Neural progenitor cell (in vitro differentiated cells): ENCODE data around the gene KLHL17. TPM values are rescaled to one million over a fixed set of nuclear protein-coding genes. Genes with fewer than 3 reads are reported as not detected.

Experiments
- DNase-seq: peaks from one replicate; pipeline ENCODE4 v3.0.0-alpha.2; 2016; ENCODE audit warnings: low spot score
- H2AFZ ChIP-seq: fragments of 200-600 bp; sonication (generic); replicated peaks from 2 replicates; pipeline ENCODE4 v1.6.1; 2016; ENCODE audit warnings: antibody characterized with exemption
- H3F3A ChIP-seq: fragments of 200-600 bp; sonication (generic); 2 replicates; pipeline ENCODE4 v1.6.1; 2016; ENCODE audit warnings: antibody characterized with exemption, low read depth
- H3K27ac ChIP-seq: fragments of 200-600 bp; sonication (generic); 2 replicates; pipeline ENCODE4 v1.5.1; 2016; ENCODE audit warnings: mild to moderate bottlenecking
- H3K27me3 ChIP-seq: fragments of 200-600 bp; sonication (generic); 2 replicates; pipeline ENCODE4 v1.6.1; 2016; ENCODE audit warnings: mild to moderate bottlenecking, moderate library complexity
- H3K36me3 ChIP-seq: fragments of 200-600 bp; sonication (generic); 2 replicates; pipeline ENCODE4 v1.5.1; 2016
- H3K4me1 ChIP-seq: fragments of 200-600 bp; sonication (generic); 2 replicates; pipeline ENCODE4 v1.6.1; 2016; ENCODE audit warnings: mixed run types
- H3K4me2 ChIP-seq: fragments of 200-600 bp; sonication (generic); 2 replicates; pipeline ENCODE4 v1.6.1; 2016
- H3K4me3 ChIP-seq: fragments of 200-600 bp; sonication (generic); 2 replicates; pipeline ENCODE4 v1.5.1; 2016
- H3K79me2 ChIP-seq: fragments of 200-600 bp; sonication (generic); 2 replicates; pipeline ENCODE4 v1.6.1; 2016; ENCODE audit warnings: low read depth
- H3K9ac ChIP-seq: fragments of 200-600 bp; sonication (generic); 2 replicates; pipeline ENCODE4 v1.6.1; 2016
- H3K9me3 ChIP-seq: fragments of 200-600 bp; sonication (generic); 2 replicates; pipeline ENCODE4 v1.5.1; 2016; ENCODE audit warnings: low read depth
- H4K20me1 ChIP-seq: fragments of 200-600 bp; sonication (generic); 2 replicates; pipeline ENCODE4 v1.6.1; 2016; ENCODE audit warnings: low read depth
- H3K27ac Mint-ChIP-seq: 3 replicates; pipeline ENCODE4 v1.8.0; 2021; ENCODE audit warnings: mixed read lengths
- H3K27me3 Mint-ChIP-seq: 2 replicates; pipeline ENCODE4 v1.8.0; 2022; ENCODE audit warnings: low read depth, mild to moderate bottlenecking, inconsistent platforms, moderate library complexity, mixed read lengths; ENCODE audit not compliant: insufficient read depth
- H3K36me3 Mint-ChIP-seq: 3 replicates; pipeline ENCODE4 v1.8.0; 2021; ENCODE audit warnings: mixed read lengths
- H3K4me1 Mint-ChIP-seq: 3 replicates; pipeline ENCODE4 v1.8.0; 2021; ENCODE audit warnings: mixed read lengths
- H3K4me3 Mint-ChIP-seq: 3 replicates; pipeline ENCODE4 v1.8.0; 2021; ENCODE audit warnings: mild to moderate bottlenecking, moderate library complexity, mixed read lengths
- H3K9me3 Mint-ChIP-seq: 3 replicates; pipeline ENCODE4 v1.8.0; 2020; ENCODE audit warnings: mixed read lengths
- CTCF ChIP-seq: fragments of 200-600 bp; sonication (generic); IDR thresholded peaks from 2 replicates; pipeline ENCODE4 v1.5.1; 2017; ENCODE audit warnings: antibody characterized with exemption, mild to moderate bottlenecking
- EZH2 ChIP-seq: fragments of 200-600 bp; sonication (generic); IDR thresholded peaks from 2 replicates; pipeline ENCODE4 v1.6.1; 2017; ENCODE audit warnings: antibody characterized with exemption, mild to moderate bottlenecking, moderate library complexity
- EZH2phosphoT487 ChIP-seq: fragments of 200-600 bp; sonication (generic); IDR thresholded peaks from 2 replicates; pipeline ENCODE4 v1.6.1; 2017; ENCODE audit warnings: antibody characterized with exemption
- total RNA-seq: library from RNA; depleted of rRNA; stranded (reverse); fragments of >200 nt; gene quantifications from 2 replicates; pipeline ENCODE4 v1.2.3, GENCODE V29; 2015; ENCODE audit warnings: low replicate concordance

Gene KLHL17
- total RNA-seq, 1 donor from 2014 or later, result 10.7 TPM

- peak; percentile 81 for DNase-seq
- peaks cover 59% of the 10 kb centered on the region for H4K20me1 ChIP-seq
These were observed 35.5 kb upstream of the KLHL17 start for GRCh38 chr1:924656-925560.

DNA sequence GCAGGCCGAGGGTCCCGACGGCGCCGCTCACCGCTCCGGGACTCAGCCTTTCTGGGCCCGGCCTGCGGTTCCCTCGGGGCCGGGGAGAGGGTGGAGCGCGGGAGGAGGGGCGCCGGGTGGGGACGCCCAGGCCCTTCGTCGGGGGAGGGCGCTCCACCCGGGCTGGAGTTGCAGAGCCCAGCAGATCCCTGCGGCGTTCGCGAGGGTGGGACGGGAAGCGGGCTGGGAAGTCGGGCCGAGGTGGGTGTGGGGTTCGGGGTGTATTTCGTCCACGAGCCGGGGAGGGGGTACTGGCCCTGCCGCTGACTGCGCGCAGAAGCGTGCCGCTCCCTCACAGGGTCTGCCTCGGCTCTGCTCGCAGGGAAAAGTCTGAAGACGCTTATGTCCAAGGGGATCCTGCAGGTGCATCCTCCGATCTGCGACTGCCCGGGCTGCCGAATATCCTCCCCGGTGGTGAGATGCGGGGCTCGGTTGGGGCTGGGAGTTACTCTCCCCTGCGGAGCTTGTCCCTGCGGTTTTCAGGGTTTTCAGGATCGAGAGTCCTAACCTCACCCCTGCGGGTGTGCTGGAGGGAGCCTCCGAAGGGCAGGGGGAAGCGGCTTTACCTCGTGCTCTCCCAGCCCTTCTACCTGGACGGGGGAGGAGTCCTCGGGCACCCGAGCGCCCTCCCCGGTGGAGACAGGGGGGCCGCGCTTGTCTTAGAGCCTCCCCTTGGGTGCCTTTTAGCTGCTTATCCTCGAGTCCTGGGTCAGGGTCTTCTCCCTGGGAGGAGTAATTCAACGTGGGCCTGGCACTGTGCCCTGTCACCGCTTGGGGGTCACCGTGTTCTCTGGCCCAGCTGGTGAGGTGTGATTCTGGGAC, 34.6 kb upstream of the KLHL17 start:
- H3K4me1 ChIP-seq, result peaks cover 14% of the 10 kb centered on the region
- H3K36me3 ChIP-seq, result no peaks in the 10 kb centered on the region
- H3K9ac ChIP-seq, result no peak overlapping the region
- Mint-ChIP-seq H3K4me3 (peak overlapping the region; percentile 81), H3K9me3 (no peaks in the 10 kb centered on the region), H3K27me3 (peaks cover 55% of the 10 kb centered on the region), H3K4me1 (peaks cover 24% of the 10 kb centered on the region), H3K27ac (no peak overlapping the region), H3K36me3 (no peaks in the 10 kb centered on the region)
- peak overlapping the region; percentile 11 for H3K4me3 ChIP-seq
- no peaks in the 10 kb centered on the region for H3K79me2 ChIP-seq
- H3K27me3 ChIP-seq, result peaks cover 100% of the 10 kb centered on the region
- peak; percentile 54 for DNase-seq
- TF ChIP-seq CTCF (peak; percentile 7), EZH2 (peak; percentile 91), EZH2phosphoT487 (peak; percentile 91)
- peaks cover 9% of the 10 kb centered on the region for H3F3A ChIP-seq
- no peak overlapping the region for H2AFZ ChIP-seq
- peaks cover 66% of the 10 kb centered on the region for H4K20me1 ChIP-seq
- H3K4me2 ChIP-seq, result peak overlapping the region; percentile 76
- H3K27ac ChIP-seq, result no peak overlapping the region
- H3K9me3 ChIP-seq, result no peaks in the 10 kb centered on the region

More at GRCh38 chr1:924656-925560, 35.5 kb upstream of the KLHL17 start:
- peaks cover 9% of the 10 kb centered on the region for H3F3A ChIP-seq
- H3K4me1 Mint-ChIP-seq, result peaks cover 33% of the 10 kb centered on the region
- peak overlapping the region; percentile 79 for H3K4me3 Mint-ChIP-seq
- H3K4me1 ChIP-seq, result peaks cover 19% of the 10 kb centered on the region
- H2AFZ ChIP-seq, result peak overlapping the region; percentile 55
- H3K4me3 ChIP-seq, result peak overlapping the region; percentile 45
- H3K36me3 Mint-ChIP-seq, result no peaks in the 10 kb centered on the region
- H3K27ac ChIP-seq, result no peak overlapping the region
- H3K36me3 ChIP-seq, result no peaks in the 10 kb centered on the region
- H3K27me3 Mint-ChIP-seq, result peaks cover 60% of the 10 kb centered on the region
- H3K79me2 ChIP-seq, result no peaks in the 10 kb centered on the region
- H3K4me2 ChIP-seq, result peak overlapping the region; percentile 76
- H3K27me3 ChIP-seq, result peaks cover 100% of the 10 kb centered on the region
- no peaks in the 10 kb centered on the region for H3K9me3 Mint-ChIP-seq
- TF ChIP-seq EZH2phosphoT487 (peak; percentile 98), CTCF (peak; percentile 20), EZH2 (peak; percentile 99)
- no peaks in the 10 kb centered on the region for H3K9me3 ChIP-seq
- no peak overlapping the region for H3K9ac ChIP-seq
- H3K27ac Mint-ChIP-seq, result no peak overlapping the region

- DNase-seq, result no peak
- Histone ChIP-seq H4K20me1 (peaks cover 56% of the 10 kb centered on the region), H2AFZ (no peak overlapping the region), H3K27ac (no peak overlapping the region), H3K4me1 (peaks cover 11% of the 10 kb centered on the region), H3K9ac (no peak overlapping the region), H3K4me2 (no peak overlapping the region), H3K4me3 (no peak overlapping the region), H3K9me3 (no peaks in the 10 kb centered on the region), H3K36me3 (no peaks in the 10 kb centered on the region), H3K27me3 (peaks cover 100% of the 10 kb centered on the region), H3F3A (peaks cover 5% of the 10 kb centered on the region), H3K79me2 (no peaks in the 10 kb centered on the region)
- Mint-ChIP-seq H3K36me3 (no peaks in the 10 kb centered on the region), H3K27me3 (peaks cover 53% of the 10 kb centered on the region), H3K27ac (no peak overlapping the region), H3K4me1 (peaks cover 25% of the 10 kb centered on the region), H3K4me3 (no peak overlapping the region), H3K9me3 (no peaks in the 10 kb centered on the region)
- peak; percentile 1 for TF ChIP-seq EZH2phosphoT487
- TF ChIP-seq EZH2, result no peak
- no peak for TF ChIP-seq CTCF
These were observed 33.1 kb upstream of the KLHL17 start for GRCh38 chr1:927234-927633.
